Measurements from ENCODE around the gene ZFAND4.

DNA sequence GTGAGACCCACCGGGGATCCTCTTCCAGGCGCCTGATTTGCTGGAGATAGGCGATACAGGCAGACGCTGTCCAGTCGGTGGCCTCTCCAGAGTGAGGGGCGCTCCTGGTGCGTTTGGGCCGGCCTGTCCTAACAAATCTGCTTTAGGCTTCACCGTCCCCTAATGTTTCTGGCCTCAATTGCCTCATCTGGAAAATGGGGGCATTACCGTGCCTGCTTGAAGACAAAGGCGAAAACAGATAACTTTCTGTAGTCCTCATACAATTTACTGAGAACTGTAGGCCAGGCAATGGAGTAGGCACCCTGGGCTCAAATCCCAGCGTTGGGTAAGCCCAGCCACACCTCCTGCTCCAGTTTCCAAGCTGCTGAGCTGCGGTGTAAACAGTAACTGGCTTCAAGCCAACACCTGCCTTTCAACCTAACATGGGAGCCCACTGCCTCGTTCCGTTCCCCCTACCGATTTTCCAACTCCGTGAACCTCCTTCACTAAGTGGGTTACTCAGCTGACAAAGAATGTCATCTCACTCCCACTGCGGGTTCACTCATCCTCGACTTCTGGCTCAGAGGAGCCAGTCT, 589 bp upstream of the ZFAND4 start:
- TF ChIP-seq, protein P1, sequence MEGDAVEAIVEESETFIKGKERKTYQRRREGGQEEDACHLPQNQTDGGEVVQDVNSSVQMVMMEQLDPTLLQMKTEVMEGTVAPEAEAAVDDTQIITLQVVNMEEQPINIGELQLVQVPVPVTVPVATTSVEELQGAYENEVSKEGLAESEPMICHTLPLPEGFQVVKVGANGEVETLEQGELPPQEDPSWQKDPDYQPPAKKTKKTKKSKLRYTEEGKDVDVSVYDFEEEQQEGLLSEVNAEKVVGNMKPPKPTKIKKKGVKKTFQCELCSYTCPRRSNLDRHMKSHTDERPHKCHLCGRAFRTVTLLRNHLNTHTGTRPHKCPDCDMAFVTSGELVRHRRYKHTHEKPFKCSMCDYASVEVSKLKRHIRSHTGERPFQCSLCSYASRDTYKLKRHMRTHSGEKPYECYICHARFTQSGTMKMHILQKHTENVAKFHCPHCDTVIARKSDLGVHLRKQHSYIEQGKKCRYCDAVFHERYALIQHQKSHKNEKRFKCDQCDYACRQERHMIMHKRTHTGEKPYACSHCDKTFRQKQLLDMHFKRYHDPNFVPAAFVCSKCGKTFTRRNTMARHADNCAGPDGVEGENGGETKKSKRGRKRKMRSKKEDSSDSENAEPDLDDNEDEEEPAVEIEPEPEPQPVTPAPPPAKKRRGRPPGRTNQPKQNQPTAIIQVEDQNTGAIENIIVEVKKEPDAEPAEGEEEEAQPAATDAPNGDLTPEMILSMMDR (IDR thresholded peaks at IDR 0.05): no peak
- TF ChIP-seq POLR2A (IDR thresholded peaks at IDR 0.05): no peak
